ENCODE results near the gene KCNJ10.

Gene KCNJ10

DNA sequence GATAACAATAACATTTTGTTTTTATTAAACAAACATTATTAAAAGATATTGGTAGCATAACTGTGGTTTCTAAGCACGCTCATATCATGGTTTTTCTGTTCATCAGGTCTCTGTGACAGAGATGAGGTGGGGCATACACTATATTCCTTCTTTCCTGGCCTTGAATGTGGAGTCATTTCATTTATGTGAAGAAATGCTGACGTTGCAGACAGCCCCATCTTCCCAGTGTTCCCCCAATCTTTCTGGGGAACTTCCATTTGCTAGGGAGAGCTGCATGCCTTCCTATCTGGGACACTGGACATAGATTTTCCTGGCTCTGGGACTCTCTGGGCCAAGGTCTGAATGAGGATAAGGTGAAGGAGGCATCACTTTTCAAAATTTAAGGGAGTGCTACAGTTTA lies 68.5 kb downstream of the KCNJ10 start:
- CTCF ChIA-PET: interaction anchor here (0.6 to 10.2 kb wide), 4 partner anchors 47 to 130 kb away, joined by 3 to 353 read pairs (median 4); partner anchors contain the start of gene TAGLN2

DNA sequence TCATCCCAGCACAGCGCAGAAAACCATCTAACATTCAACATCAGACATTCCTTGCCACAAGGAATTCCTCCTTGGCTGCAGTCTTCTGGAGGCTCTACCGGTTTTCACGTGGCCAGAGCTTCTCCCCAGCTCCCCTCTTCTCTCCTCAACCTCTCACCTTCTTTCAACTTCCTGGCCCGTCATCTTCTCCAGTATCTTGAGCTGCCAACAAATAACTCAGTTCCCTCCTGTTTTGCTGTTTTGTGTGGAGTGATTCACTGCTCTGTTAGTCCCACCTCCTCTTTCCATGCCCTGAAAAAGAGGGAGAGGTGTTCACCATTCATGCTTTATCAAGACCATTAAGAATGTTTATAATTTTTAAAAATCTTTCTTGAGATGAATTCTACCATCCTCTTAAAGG lies 70.8 kb downstream of the KCNJ10 start:
- no peaks in the 10 kb centered on the region for H3K9me3 ChIP-seq (ENCODE audit: control insufficient read depth, insufficient read depth, low read depth, low read length)
- H3K4me3 ChIP-seq (ENCODE audit: low read depth, low read length): no peak overlapping the region
- H3K4me1 ChIP-seq (ENCODE audit: control insufficient read depth, insufficient read depth, low read length): no peaks in the 10 kb centered on the region
- no peak for TF ChIP-seq MZF1 (tag by site-specific recombination; IDR thresholded peaks at IDR 0.05; ENCODE audit: borderline replicate concordance)
- TF ChIP-seq SCRT2 (tag by site-specific recombination; IDR thresholded peaks at IDR 0.05): no peak
- TF ChIP-seq, protein P1, sequence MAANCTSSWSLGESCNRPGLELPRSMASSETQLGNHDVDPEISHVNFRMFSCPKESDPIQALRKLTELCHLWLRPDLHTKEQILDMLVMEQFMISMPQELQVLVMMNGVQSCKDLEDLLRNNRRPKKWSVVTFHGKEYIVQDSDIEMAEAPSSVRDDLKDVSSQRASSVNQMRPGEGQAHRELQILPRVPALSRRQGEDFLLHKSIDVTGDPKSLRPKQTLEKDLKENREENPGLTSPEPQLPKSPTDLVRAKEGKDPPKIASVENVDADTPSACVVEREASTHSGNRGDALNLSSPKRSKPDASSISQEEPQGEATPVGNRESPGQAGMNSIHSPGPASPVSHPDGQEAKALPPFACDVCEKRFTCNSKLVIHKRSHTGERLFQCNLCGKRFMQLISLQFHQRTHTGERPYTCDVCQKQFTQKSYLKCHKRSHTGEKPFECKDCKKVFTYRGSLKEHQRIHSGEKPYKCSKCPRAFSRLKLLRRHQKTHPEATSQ (tag by site-specific recombination; IDR thresholded peaks at IDR 0.05): no peak
- TF ChIP-seq GLI4 (tag by site-specific recombination; IDR thresholded peaks at IDR 0.05): no peak
- TF ChIP-seq ZNF610 (tag by site-specific recombination; IDR thresholded peaks at IDR 0.05; ENCODE audit: borderline replicate concordance): no peak
- no peak for TF ChIP-seq ZNF37A (tag by site-specific recombination; IDR thresholded peaks at IDR 0.05)
- no peak for TF ChIP-seq ZNF514 (tag by site-specific recombination; IDR thresholded peaks at IDR 0.05)
- no peak for TF ChIP-seq RBAK (tag by site-specific recombination; IDR thresholded peaks at IDR 0.05)
- TF ChIP-seq ZNF549 (tag by site-specific recombination; IDR thresholded peaks at IDR 0.05): no peak
- TF ChIP-seq ZNF214 (tag by site-specific recombination; IDR thresholded peaks at IDR 0.05; ENCODE audit: borderline replicate concordance): no peak
- no peak for TF ChIP-seq YY2 (tag by site-specific recombination; IDR thresholded peaks at IDR 0.05)
- no peaks in the 10 kb centered on the region for H3K36me3 ChIP-seq (ENCODE audit: control insufficient read depth in 2 of 2, insufficient read depth in 1 of 2, low read length in 2 of 2)
- no peak overlapping the region for H3K27ac ChIP-seq (ENCODE audit: extremely low read depth, low read depth, low read length)
- ChIA-PET CTCF (interaction anchor here (1.2 to 2.0 kb wide), 6 partner anchors 8 to 106 kb away, joined by 3 to 21 read pairs (median 4); no protein-coding TSS in a partner anchor), POLR2A (no interaction called here)

More for the DNA sequence above, 68.5 kb downstream of the KCNJ10 start:
- Histone ChIP-seq H3K4me3 (ENCODE audit: low read depth, low read length) (no peak overlapping the region), H3K9me3 (ENCODE audit: control insufficient read depth, insufficient read depth, low read depth, low read length) (no peaks in the 10 kb centered on the region), H3K4me1 (ENCODE audit: control insufficient read depth, insufficient read depth, low read length) (no peaks in the 10 kb centered on the region), H3K27ac (ENCODE audit: extremely low read depth, low read depth, low read length) (no peak overlapping the region), H3K36me3 (ENCODE audit: control insufficient read depth in 2 of 2, insufficient read depth in 1 of 2, low read length in 2 of 2) (no peaks in the 10 kb centered on the region)
- POLR2A ChIA-PET: interaction anchor here (0.6 kb wide), 1 partner anchor 76 kb away, joined by 3 read pairs; the partner anchor contains the start of gene TAGLN2
- TF ChIP-seq, protein P2, sequence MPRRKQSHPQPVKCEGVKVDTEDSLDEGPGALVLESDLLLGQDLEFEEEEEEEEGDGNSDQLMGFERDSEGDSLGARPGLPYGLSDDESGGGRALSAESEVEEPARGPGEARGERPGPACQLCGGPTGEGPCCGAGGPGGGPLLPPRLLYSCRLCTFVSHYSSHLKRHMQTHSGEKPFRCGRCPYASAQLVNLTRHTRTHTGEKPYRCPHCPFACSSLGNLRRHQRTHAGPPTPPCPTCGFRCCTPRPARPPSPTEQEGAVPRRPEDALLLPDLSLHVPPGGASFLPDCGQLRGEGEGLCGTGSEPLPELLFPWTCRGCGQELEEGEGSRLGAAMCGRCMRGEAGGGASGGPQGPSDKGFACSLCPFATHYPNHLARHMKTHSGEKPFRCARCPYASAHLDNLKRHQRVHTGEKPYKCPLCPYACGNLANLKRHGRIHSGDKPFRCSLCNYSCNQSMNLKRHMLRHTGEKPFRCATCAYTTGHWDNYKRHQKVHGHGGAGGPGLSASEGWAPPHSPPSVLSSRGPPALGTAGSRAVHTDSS (tag by site-specific recombination; IDR thresholded peaks at IDR 0.05): no peak
- TF ChIP-seq ZBTB21 (tag by site-specific recombination; IDR thresholded peaks at IDR 0.05) (no peak), HOXD13 (CRISPR knock-in tag; IDR thresholded peaks at IDR 0.05; ENCODE audit: borderline replicate concordance) (no peak), SALL2 (tag by site-specific recombination; IDR thresholded peaks at IDR 0.05; ENCODE audit: borderline replicate concordance) (no peak)
- TF ChIP-seq, protein P3, sequence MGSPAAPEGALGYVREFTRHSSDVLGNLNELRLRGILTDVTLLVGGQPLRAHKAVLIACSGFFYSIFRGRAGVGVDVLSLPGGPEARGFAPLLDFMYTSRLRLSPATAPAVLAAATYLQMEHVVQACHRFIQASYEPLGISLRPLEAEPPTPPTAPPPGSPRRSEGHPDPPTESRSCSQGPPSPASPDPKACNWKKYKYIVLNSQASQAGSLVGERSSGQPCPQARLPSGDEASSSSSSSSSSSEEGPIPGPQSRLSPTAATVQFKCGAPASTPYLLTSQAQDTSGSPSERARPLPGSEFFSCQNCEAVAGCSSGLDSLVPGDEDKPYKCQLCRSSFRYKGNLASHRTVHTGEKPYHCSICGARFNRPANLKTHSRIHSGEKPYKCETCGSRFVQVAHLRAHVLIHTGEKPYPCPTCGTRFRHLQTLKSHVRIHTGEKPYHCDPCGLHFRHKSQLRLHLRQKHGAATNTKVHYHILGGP (tag by site-specific recombination; IDR thresholded peaks at IDR 0.05): no peak
- TF ChIP-seq, protein P4, sequence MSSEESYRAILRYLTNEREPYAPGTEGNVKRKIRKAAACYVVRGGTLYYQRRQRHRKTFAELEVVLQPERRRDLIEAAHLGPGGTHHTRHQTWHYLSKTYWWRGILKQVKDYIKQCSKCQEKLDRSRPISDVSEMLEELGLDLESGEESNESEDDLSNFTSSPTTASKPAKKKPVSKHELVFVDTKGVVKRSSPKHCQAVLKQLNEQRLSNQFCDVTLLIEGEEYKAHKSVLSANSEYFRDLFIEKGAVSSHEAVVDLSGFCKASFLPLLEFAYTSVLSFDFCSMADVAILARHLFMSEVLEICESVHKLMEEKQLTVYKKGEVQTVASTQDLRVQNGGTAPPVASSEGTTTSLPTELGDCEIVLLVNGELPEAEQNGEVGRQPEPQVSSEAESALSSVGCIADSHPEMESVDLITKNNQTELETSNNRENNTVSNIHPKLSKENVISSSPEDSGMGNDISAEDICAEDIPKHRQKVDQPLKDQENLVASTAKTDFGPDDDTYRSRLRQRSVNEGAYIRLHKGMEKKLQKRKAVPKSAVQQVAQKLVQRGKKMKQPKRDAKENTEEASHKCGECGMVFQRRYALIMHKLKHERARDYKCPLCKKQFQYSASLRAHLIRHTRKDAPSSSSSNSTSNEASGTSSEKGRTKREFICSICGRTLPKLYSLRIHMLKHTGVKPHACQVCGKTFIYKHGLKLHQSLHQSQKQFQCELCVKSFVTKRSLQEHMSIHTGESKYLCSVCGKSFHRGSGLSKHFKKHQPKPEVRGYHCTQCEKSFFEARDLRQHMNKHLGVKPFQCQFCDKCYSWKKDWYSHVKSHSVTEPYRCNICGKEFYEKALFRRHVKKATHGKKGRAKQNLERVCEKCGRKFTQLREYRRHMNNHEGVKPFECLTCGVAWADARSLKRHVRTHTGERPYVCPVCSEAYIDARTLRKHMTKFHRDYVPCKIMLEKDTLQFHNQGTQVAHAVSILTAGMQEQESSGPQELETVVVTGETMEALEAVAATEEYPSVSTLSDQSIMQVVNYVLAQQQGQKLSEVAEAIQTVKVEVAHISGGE (tag by site-specific recombination; conservative IDR thresholded peaks at IDR 0.05; ENCODE audit: low read depth): no peak
- TF ChIP-seq, protein P5, sequence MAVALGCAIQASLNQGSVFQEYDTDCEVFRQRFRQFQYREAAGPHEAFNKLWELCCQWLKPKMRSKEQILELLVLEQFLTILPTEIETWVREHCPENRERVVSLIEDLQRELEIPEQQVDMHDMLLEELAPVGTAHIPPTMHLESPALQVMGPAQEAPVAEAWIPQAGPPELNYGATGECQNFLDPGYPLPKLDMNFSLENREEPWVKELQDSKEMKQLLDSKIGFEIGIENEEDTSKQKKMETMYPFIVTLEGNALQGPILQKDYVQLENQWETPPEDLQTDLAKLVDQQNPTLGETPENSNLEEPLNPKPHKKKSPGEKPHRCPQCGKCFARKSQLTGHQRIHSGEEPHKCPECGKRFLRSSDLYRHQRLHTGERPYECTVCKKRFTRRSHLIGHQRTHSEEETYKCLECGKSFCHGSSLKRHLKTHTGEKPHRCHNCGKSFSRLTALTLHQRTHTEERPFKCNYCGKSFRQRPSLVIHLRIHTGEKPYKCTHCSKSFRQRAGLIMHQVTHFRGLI (tag by site-specific recombination; IDR thresholded peaks at IDR 0.05): no peak
